ENCODE measurements around the gene PCDH11Y.

PCDH11Y gene

Small RNAs within 50 kb of the gene (small RNA-seq; reads per million reads assigned to genes)
- 0 to 0.13 reads per million in 2 experiments for gene RNU2-57P
- 0 reads per million in 2 experiments for gene SNX3P1Y
